ENCODE data around the gene KLK10. TPM values are rescaled to one million over a fixed set of nuclear protein-coding genes. Genes with fewer than 3 reads are reported as not detected.
"Not testable (repeated sequence)": the region's sequence is repeated elsewhere in the genome, so short reads cannot be mapped to it uniquely, and the experiment has no call there.

The KLK10 gene
- total RNA-seq, 1 donor from 2014 or later, result 11.1 TPM

DNA sequence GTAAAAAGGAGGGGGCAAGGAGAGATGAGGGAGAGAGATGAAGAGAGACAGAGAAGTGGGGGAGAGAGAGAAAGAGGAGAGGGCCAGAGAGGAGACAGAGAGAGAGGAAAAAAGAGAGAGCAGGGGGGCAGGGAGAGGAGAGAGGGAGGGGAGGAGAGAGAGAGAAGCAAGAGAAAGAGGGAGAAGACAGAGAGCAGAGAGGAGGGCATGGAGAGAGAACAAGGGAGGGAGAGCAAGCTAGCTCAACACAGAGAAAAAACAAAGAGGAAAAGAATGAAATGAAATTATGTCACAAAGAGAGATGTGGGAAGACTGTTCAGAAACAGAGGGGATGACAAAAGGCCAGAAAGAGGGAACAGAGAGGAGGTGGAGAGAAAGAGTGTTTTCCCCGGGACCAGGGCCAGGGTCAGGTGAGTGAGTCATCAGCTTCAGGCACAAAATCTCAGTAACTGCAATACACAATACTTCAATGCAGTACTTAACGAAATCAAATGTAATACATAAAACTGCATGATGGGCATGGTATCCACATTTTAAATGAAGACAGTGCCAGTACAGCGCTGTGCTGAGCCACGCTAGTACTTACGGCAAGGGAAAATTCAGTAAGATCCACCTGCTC lies 40.6 kb downstream of the KLK10 start:
- TF ChIP-seq CTCF (IDR thresholded peaks at IDR 0.05; ENCODE audit: unreplicated experiment), result no peak
- Mint-ChIP-seq H3K4me1 (ENCODE audit: unreplicated experiment) (no peaks in the 10 kb centered on the region), H3K4me3 (ENCODE audit: unreplicated experiment) (no peak overlapping the region), H3K36me3 (ENCODE audit: low read depth, unreplicated experiment) (no peaks in the 10 kb centered on the region), H3K27me3 (ENCODE audit: unreplicated experiment) (peaks cover 11% of the 10 kb centered on the region), H3K27ac (ENCODE audit: unreplicated experiment) (no peak overlapping the region), H3K9me3 (ENCODE audit: unreplicated experiment) (no peaks in the 10 kb centered on the region)
- no peak for DNase-seq (ENCODE audit: low spot score)

DNA sequence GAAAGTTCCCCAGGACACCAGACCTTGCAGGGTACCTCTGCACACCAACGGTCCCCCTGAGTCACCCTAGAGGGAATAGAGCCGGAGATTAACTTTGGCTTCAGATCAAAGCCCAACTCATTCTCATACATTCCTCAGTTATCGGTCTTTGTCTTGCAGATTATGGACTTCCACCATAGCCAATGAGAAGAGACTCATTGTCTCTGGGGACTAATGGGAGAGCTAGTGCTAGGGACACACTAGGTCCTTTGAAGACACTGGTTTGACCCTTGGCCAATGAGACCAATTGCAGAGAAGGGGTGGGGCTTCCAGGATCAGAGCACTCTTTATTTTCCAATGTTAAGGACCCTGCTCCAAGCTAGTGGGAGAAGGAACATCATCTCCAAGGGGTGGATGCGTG lies 41.9 kb downstream of the KLK10 start:
- Mint-ChIP-seq H3K4me3 (ENCODE audit: unreplicated experiment) (no peak overlapping the region), H3K27ac (ENCODE audit: unreplicated experiment) (no peak overlapping the region), H3K36me3 (ENCODE audit: low read depth, unreplicated experiment) (no peaks in the 10 kb centered on the region), H3K4me1 (ENCODE audit: unreplicated experiment) (no peaks in the 10 kb centered on the region), H3K9me3 (ENCODE audit: unreplicated experiment) (no peaks in the 10 kb centered on the region), H3K27me3 (ENCODE audit: unreplicated experiment) (peaks cover 11% of the 10 kb centered on the region)
- no peak for TF ChIP-seq CTCF (IDR thresholded peaks at IDR 0.05; ENCODE audit: unreplicated experiment)
- no peak for DNase-seq (ENCODE audit: low spot score)

GRCh38 chr19:50975766-50976165 lies 43.7 kb downstream of the KLK10 start:
- DNase-seq (ENCODE audit: low spot score), result no peak
- no peaks in the 10 kb centered on the region for H3K9me3 Mint-ChIP-seq (ENCODE audit: unreplicated experiment)
- H3K27ac Mint-ChIP-seq (ENCODE audit: unreplicated experiment), result no peak overlapping the region
- peaks cover 7% of the 10 kb centered on the region for H3K27me3 Mint-ChIP-seq (ENCODE audit: unreplicated experiment)
- no peaks in the 10 kb centered on the region for H3K4me1 Mint-ChIP-seq (ENCODE audit: unreplicated experiment)
- H3K4me3 Mint-ChIP-seq (ENCODE audit: unreplicated experiment), result no peak overlapping the region
- no peak for TF ChIP-seq CTCF (IDR thresholded peaks at IDR 0.05; ENCODE audit: unreplicated experiment)
- no peaks in the 10 kb centered on the region for H3K36me3 Mint-ChIP-seq (ENCODE audit: low read depth, unreplicated experiment)

- peaks cover 5% of the 10 kb centered on the region for H3K27me3 Mint-ChIP-seq (ENCODE audit: unreplicated experiment)
- H3K36me3 Mint-ChIP-seq (ENCODE audit: low read depth, unreplicated experiment), result no peaks in the 10 kb centered on the region
- H3K4me3 Mint-ChIP-seq (ENCODE audit: unreplicated experiment), result no peak overlapping the region
- H3K27ac Mint-ChIP-seq (ENCODE audit: unreplicated experiment), result no peak overlapping the region
- H3K4me1 Mint-ChIP-seq (ENCODE audit: unreplicated experiment), result peaks cover 6% of the 10 kb centered on the region
- no peak for DNase-seq (ENCODE audit: low spot score)
- TF ChIP-seq CTCF (IDR thresholded peaks at IDR 0.05; ENCODE audit: unreplicated experiment), result no peak
- no peaks in the 10 kb centered on the region for H3K9me3 Mint-ChIP-seq (ENCODE audit: unreplicated experiment)
Measured at GRCh38 chr19:50974702-50975556, 44.6 kb downstream of the KLK10 start.

DNA sequence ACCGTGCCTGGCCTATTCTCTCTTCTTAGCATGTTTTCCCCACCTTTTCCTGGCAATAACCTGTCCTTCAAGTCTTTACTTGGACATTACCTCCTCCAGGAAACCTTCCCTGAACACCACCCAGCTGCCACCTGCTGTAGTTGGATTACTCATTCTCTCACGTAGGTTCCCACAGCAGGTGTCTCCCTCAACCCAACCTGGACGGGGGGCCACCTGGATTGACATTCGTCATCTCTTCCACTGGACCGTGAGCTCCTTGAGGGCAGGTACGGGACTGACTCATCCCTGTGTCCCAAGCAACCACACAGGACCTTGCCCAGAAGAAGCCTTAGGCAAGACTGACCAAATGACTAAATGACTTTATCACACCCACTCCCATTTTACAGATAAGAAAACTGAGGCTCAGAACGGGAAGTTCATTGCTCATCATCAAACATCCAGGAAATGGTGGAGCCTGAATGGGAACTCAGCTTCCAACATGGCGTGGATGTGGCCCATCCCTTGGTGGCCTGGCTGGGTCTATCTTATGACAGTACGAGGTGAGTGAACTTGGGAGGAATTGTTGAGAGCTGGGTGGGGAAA lies 46.6 kb downstream of the KLK10 start:
- no peak overlapping the region for H3K4me3 Mint-ChIP-seq (ENCODE audit: unreplicated experiment)
- no peaks in the 10 kb centered on the region for H3K9me3 Mint-ChIP-seq (ENCODE audit: unreplicated experiment)
- peaks cover 13% of the 10 kb centered on the region for H3K4me1 Mint-ChIP-seq (ENCODE audit: unreplicated experiment)
- peaks cover 6% of the 10 kb centered on the region for H3K27me3 Mint-ChIP-seq (ENCODE audit: unreplicated experiment)
- no peak for TF ChIP-seq CTCF (IDR thresholded peaks at IDR 0.05; ENCODE audit: unreplicated experiment)
- no peak overlapping the region for H3K27ac Mint-ChIP-seq (ENCODE audit: unreplicated experiment)
- DNase-seq (ENCODE audit: low spot score), result no peak
- H3K36me3 Mint-ChIP-seq (ENCODE audit: low read depth, unreplicated experiment), result no peaks in the 10 kb centered on the region

- not testable (repeated sequence) for H3K9me3 Mint-ChIP-seq (ENCODE audit: unreplicated experiment); H3K27ac Mint-ChIP-seq (ENCODE audit: unreplicated experiment); H3K36me3 Mint-ChIP-seq (ENCODE audit: low read depth, unreplicated experiment); H3K4me3 Mint-ChIP-seq (ENCODE audit: unreplicated experiment); DNase-seq (ENCODE audit: low spot score)
- Mint-ChIP-seq H3K27me3 (ENCODE audit: unreplicated experiment) (peaks cover 11% of the 10 kb centered on the region), H3K4me1 (ENCODE audit: unreplicated experiment) (peaks cover 16% of the 10 kb centered on the region)
Measured at GRCh38 chr19:50969810-50970209, 49.7 kb downstream of the KLK10 start.
